B cell (primary cell): ENCODE data around the gene UTS2. TPM values are rescaled to one million over a fixed set of nuclear protein-coding genes. Genes with fewer than 3 reads are reported as not detected.

Experiments used
- ATAC-seq: fragments of 200-7000 bp; cut with Tn5 transposase; one replicate; pipeline ENCODE4 v1.10.0; 2021; ENCODE audit warnings: low read depth, mild to moderate bottlenecking, moderate number of reproducible peaks, moderate library complexity
- CTCF ChIA-PET: fragments of 350-600 bp; sonication (Branson Sonifier 250); formaldehyde crosslinking; loops from one replicate; lab custom pipeline; 2021; ENCODE audit warnings: antibody characterized with exemption, inconsistent platforms; lab: Charles Lee
- POLR2A ChIA-PET: fragments of 350-600 bp; sonication (Branson Sonifier 250); formaldehyde crosslinking; loops from one replicate; lab custom pipeline; 2021; ENCODE audit warnings: antibody characterized with exemption; lab: Charles Lee
- DNase-seq: peaks from one replicate; pipeline ENCODE4 v3.0.0; 2013
- H2AFZ ChIP-seq: 2 replicates; pipeline ENCODE4 v1.6.1; 2012; ENCODE audit warnings: mild to moderate bottlenecking, low read depth, low read length; ENCODE audit not compliant: insufficient read depth, poor library complexity, severe bottlenecking
- H3K27ac ChIP-seq, 2 donors: 1 replicate in 1 of 2; 2 replicates in 1 of 2; pipeline ENCODE4 v1.5.1; 2012 to 2013; ENCODE audit warnings: low read length in 2 of 2, mild to moderate bottlenecking in 2 of 2, moderate library complexity in 1 of 2
- H3K27me3 ChIP-seq, 4 experiments: fragments of 200-600 bp in 1 of 4; sonication (generic) in 1 of 4; replicated peaks in 1 of 4; 1 replicate in 2 of 4; 2 replicates in 2 of 4; pipeline versions ENCODE4 v1.6.1 to v1.7.0; 2013 to 2016; ENCODE audit warnings: low read length in 3 of 4, mild to moderate bottlenecking in 2 of 4, mixed read lengths in 1 of 4, moderate library complexity in 1 of 4; ENCODE audit not compliant: insufficient read depth in 4 of 4, control insufficient read depth in 3 of 4; ENCODE audit errors: control extremely low read depth in 1 of 4
- H3K36me3 ChIP-seq, 2 experiments: replicated peaks in 1 of 2; 1 replicate in 1 of 2; 2 replicates in 1 of 2; pipeline versions ENCODE4 v1.6.1 to v1.7.1; 2013; ENCODE audit warnings: low read length in 1 of 2; ENCODE audit not compliant: insufficient read depth in 2 of 2, control insufficient read depth in 1 of 2; ENCODE audit errors: control extremely low read depth in 1 of 2, extremely low read depth in 1 of 2
- H3K4me1 ChIP-seq, 2 donors: fragments of 200-600 bp in 1 of 2; sonication (generic) in 1 of 2; 1 replicate in 1 of 2; 2 replicates in 1 of 2; pipeline versions ENCODE4 v1.5.1 to v1.6.1; 2013 to 2017; ENCODE audit warnings: low read length in 2 of 2; ENCODE audit not compliant: control insufficient read depth in 2 of 2, insufficient read depth in 2 of 2
- H3K4me2 ChIP-seq: replicated peaks from 2 replicates; pipeline ENCODE3; 2012; ENCODE audit warnings: mild to moderate bottlenecking, low read depth, low read length; ENCODE audit not compliant: poor library complexity, severe bottlenecking
- H3K4me3 ChIP-seq, 5 experiments: fragments of 200-600 bp in 1 of 5; sonication (generic) in 1 of 5; 1 replicate in 3 of 5; 2 replicates in 2 of 5; pipeline versions ENCODE4 v1.5.1 to v1.7.0; 2011 to 2016; ENCODE audit warnings: low read length in 4 of 5, mild to moderate bottlenecking in 4 of 5, low read depth in 2 of 5, control low read depth in 1 of 5, moderate library complexity in 1 of 5; ENCODE audit not compliant: insufficient read depth in 1 of 5; ENCODE audit errors: control extremely low read depth in 1 of 5, extremely low read depth in 1 of 5
- H3K79me2 ChIP-seq: fragments of 200-600 bp; sonication (generic); one replicate; pipeline ENCODE4 v1.6.0; 2016; ENCODE audit warnings: low read length; ENCODE audit not compliant: control insufficient read depth, insufficient read depth
- H3K9ac ChIP-seq: fragments of 200-600 bp; sonication (generic); 2 replicates; pipeline ENCODE4 v1.6.1; 2017; ENCODE audit warnings: mild to moderate bottlenecking, low read length, moderate library complexity
- H3K9me3 ChIP-seq, 3 donors: one replicate each; pipeline versions ENCODE4 v1.6.1 to v1.7.1; 2013; ENCODE audit warnings: low read length in 2 of 3; ENCODE audit not compliant: control insufficient read depth in 2 of 3, insufficient read depth in 1 of 3; ENCODE audit errors: control extremely low read depth in 1 of 3
- H4K20me1 ChIP-seq: 2 replicates; pipeline ENCODE4 v1.6.0; 2012; ENCODE audit warnings: mild to moderate bottlenecking, low read length; ENCODE audit not compliant: insufficient read depth, control insufficient read depth, poor library complexity, severe bottlenecking
- H3K27ac Mint-ChIP-seq: one replicate; pipeline ENCODE4 v1.8.0; 2021; ENCODE audit warnings: mixed read lengths
- H3K27me3 Mint-ChIP-seq: one replicate; pipeline ENCODE4 v1.8.0; 2021; ENCODE audit warnings: mixed read lengths
- H3K4me1 Mint-ChIP-seq: one replicate; pipeline ENCODE4 v1.8.0; 2021; ENCODE audit warnings: mixed read lengths
- H3K4me3 Mint-ChIP-seq: one replicate; pipeline ENCODE4 v1.8.0; 2021; ENCODE audit warnings: mixed read lengths
- H3K9me3 Mint-ChIP-seq: one replicate; pipeline ENCODE4 v1.8.0; 2022; ENCODE audit warnings: mixed read lengths; ENCODE audit not compliant: insufficient read depth
- CTCF ChIP-seq: fragments of 200-600 bp; IDR thresholded peaks from one replicate; pipeline ENCODE4 v1.8.0; 2022; ENCODE audit warnings: antibody characterized with exemption, mild to moderate bottlenecking
- EZH2 ChIP-seq: IDR thresholded peaks from 2 replicates; pipeline ENCODE4 v1.6.1; 2012; ENCODE audit warnings: borderline replicate concordance, low read depth, mild to moderate bottlenecking, moderate library complexity, low read length; ENCODE audit not compliant: insufficient read depth, poor library complexity, severe bottlenecking
- WGBS: methylation state at CpG from one replicate; pipeline ENCODE4 v1.1.5; 2013; ENCODE audit warnings: missing lambda C conversion rate; ENCODE audit not compliant: insufficient coverage; 5-methylcytosine and 5-hydroxymethylcytosine counted together
- intact Hi-C: fragments of 100-400 bp; cut with micrococcal nuclease; formaldehyde crosslinking; loops from one replicate; pipeline ENCODE4 v1.10.0; 2022
- polyA plus RNA-seq: library from polyadenylated mRNA; depleted of rRNA; stranded (reverse); fragments of >200 nt; gene quantifications from 2 replicates; pipeline ENCODE4 v1.2.3, GENCODE V29; 2012
- total RNA-seq, 2 donors: library from RNA; stranded (reverse); fragments of 120-200 nt in 1 of 2; gene quantifications; 1 replicate in 1 of 2; 2 replicates in 1 of 2; pipeline versions ENCODE4 v1.2.3 to v1.2.4, GENCODE V29; 2013 to 2022

Gene UTS2
- total and polyA plus RNA-seq, 2 donors (not counting 1 experiment from before 2014, with no cell fraction given) = 5.5 TPM; not detected in 1

GRCh38 chr1:7868070-7868780 lies 15.4 kb upstream of the UTS2 start:
- POLR2A ChIA-PET = no interaction called here

More at GRCh38 chr1:7868070-7868780, 15.4 kb upstream of the UTS2 start:
- no peak overlapping the region for H3K4me3 Mint-ChIP-seq
- Histone ChIP-seq H3K9ac (no peak overlapping the region), H3K4me1 (no peaks in the 10 kb centered on the region), H4K20me1 (no peaks in the 10 kb centered on the region), H2AFZ (no peak overlapping the region), H3K36me3 (no peaks in the 10 kb centered on the region), H3K27ac (no peak overlapping the region), H3K27me3 (no peaks in the 10 kb centered on the region), H3K4me2 (no peak overlapping the region), H3K4me3 (no peak overlapping the region), H3K9me3 (peaks cover 0 to 4% (median 0%) of the 10 kb centered on the region in 3 donors), H3K79me2 (no peaks in the 10 kb centered on the region)
- intact Hi-C loops = no loop called here
- no peak overlapping the region for H3K27ac Mint-ChIP-seq
- DNase-seq (no peak), ATAC-seq (no peak)
- 84% methylated on average over 4 of the region's 10 CpGs for WGBS
- H3K4me1 Mint-ChIP-seq = no peaks in the 10 kb centered on the region
- TF ChIP-seq CTCF (no peak), EZH2 (no peak)
- no peaks in the 10 kb centered on the region for H3K9me3 Mint-ChIP-seq
- H3K27me3 Mint-ChIP-seq = no peaks in the 10 kb centered on the region
- CTCF ChIA-PET = no interaction called here
